Measurements from ENCODE around the gene GTSE1. TPM values are rescaled to one million over a fixed set of nuclear protein-coding genes. Genes with fewer than 3 reads are reported as not detected.
"Not testable (repeated sequence)": the region's sequence is repeated elsewhere in the genome, so short reads cannot be mapped to it uniquely, and the experiment has no call there.

GTSE1 gene
- total and polyA plus RNA-seq, 2 of the 13 experiments (the other 11 are each of a cell fraction or from before 2014, with no cell fraction given) = 10.7 to 13.5 TPM

GRCh38 chr22:46264520-46264919 lies 32.1 kb upstream of the GTSE1 start:
- TF ChIP-seq SOX5 (CRISPR knock-in tag; IDR thresholded peaks at IDR 0.05; ENCODE audit: borderline replicate concordance) (peak; percentile 30; the same call in 1 of the 2 replicates), ARID5B (CRISPR knock-in tag; IDR thresholded peaks at IDR 0.05) (0 out of 2 replicates have a peak, but pooled peaks have one; percentile 17), ZBTB33 (CRISPR knock-in tag; IDR thresholded peaks at IDR 0.05) (peak; percentile 24; the same call in 1 of the 2 replicates), SAP130 (CRISPR knock-in tag; IDR thresholded peaks at IDR 0.05; ENCODE audit: low read depth) (peak; percentile 11; the same call in 1 of the 2 replicates), HNF4A (CRISPR knock-in tag; IDR thresholded peaks at IDR 0.05) (peak; percentile 73), ZMYM4 (CRISPR knock-in tag; IDR thresholded peaks at IDR 0.05) (peak; percentile 27; the same call in 1 of the 2 replicates)
- H3K4me3 ChIP-seq (replicated peaks in 1 of 3; ENCODE audit: insufficient read depth in 1 of 3, low read depth in 2 of 3, low read length in 3 of 3); CTCF ChIA-PET (ENCODE audit: low intra/inter-chr PET ratio, low total read pairs); in situ Hi-C loops (cut with HindIII; ENCODE audit: extremely low pct_ligation_motif_present, low pct_unique_long_range_greater_than_20kb); H3K9ac ChIP-seq (ENCODE audit: insufficient read depth, low read depth, low read length); H2AFZ ChIP-seq (ENCODE audit: low read length); H3K27me3 ChIP-seq (ENCODE audit: control insufficient read depth in 1 of 2, insufficient read depth in 2 of 2, low read length in 2 of 2); H4K20me1 ChIP-seq (ENCODE audit: insufficient read depth, low read length); H3K27ac ChIP-seq (ENCODE audit: extremely low read length, insufficient read depth, low read length); FAIRE-seq; ATAC-seq; intact Hi-C loops (cut with micrococcal nuclease; ENCODE audit: unreplicated experiment); H3K36me3 ChIP-seq (replicated peaks in 1 of 2; ENCODE audit: control insufficient read depth in 1 of 2, insufficient read depth in 2 of 2, low read length in 2 of 2); BruUV-seq (replicated peaks); H3K9me3 ChIP-seq (ENCODE audit: low read length): not testable (repeated sequence)
- peak; percentile 62 for DNase-seq (ENCODE audit: low spot score)
- Histone ChIP-seq H3K4me2 (ENCODE audit: low read depth, low read length) (peak overlapping the region; percentile 7; the same call in 1 of the 2 replicates), H3K79me2 (ENCODE audit: insufficient read depth, low read length) (peaks cover 14% of the 10 kb centered on the region), H3K4me1 (ENCODE audit: insufficient read depth, low read length) (peaks cover 32% of the 10 kb centered on the region)
- POLR2A ChIA-PET = interaction anchor here (0.9 kb wide), 1 partner anchor 14 kb away, joined by 3 read pairs; no protein-coding TSS in a partner anchor
- 65% methylated on average over 6 of the region's 6 CpGs for WGBS (ENCODE audit: low lambda C conversion rate)

- H3K4me3 ChIP-seq (replicated peaks in 1 of 3; ENCODE audit: insufficient read depth in 1 of 3, low read depth in 2 of 3, low read length in 3 of 3); FAIRE-seq; ATAC-seq; H3K9me3 ChIP-seq (ENCODE audit: low read length); H3K4me2 ChIP-seq (ENCODE audit: low read depth, low read length); H3K27ac ChIP-seq (ENCODE audit: extremely low read length, insufficient read depth, low read length); H3K9ac ChIP-seq (ENCODE audit: insufficient read depth, low read depth, low read length); DNase-seq (ENCODE audit: low spot score); in situ Hi-C loops (cut with HindIII; ENCODE audit: extremely low pct_ligation_motif_present, low pct_unique_long_range_greater_than_20kb); CTCF ChIA-PET (ENCODE audit: low intra/inter-chr PET ratio, low total read pairs); H2AFZ ChIP-seq (ENCODE audit: low read length); BruUV-seq (replicated peaks); H3K27me3 ChIP-seq (ENCODE audit: control insufficient read depth in 1 of 2, insufficient read depth in 2 of 2, low read length in 2 of 2): not testable (repeated sequence)
- Histone ChIP-seq H3K36me3 (replicated peaks in 1 of 2; ENCODE audit: control insufficient read depth in 1 of 2, insufficient read depth in 2 of 2, low read length in 2 of 2) (peaks cover 2 to 13% of the 10 kb centered on the region in 2 experiments; a peak in 1 of 5 replicates), H4K20me1 (ENCODE audit: insufficient read depth, low read length) (peaks cover 11% of the 10 kb centered on the region), H3K79me2 (ENCODE audit: insufficient read depth, low read length) (peaks cover 22% of the 10 kb centered on the region), H3K4me1 (ENCODE audit: insufficient read depth, low read length) (peaks cover 43% of the 10 kb centered on the region)
- POLR2A ChIA-PET = interaction anchor here (0.9 kb wide), 1 partner anchor 15 kb away, joined by 3 read pairs; no protein-coding TSS in a partner anchor
- intact Hi-C loops (cut with micrococcal nuclease; ENCODE audit: unreplicated experiment) = loop anchor here (2.0 kb wide), 1 partner anchor 15 kb away; the partner anchor contains the start of gene CDPF1
- 67% methylated on average over 4 of the region's 4 CpGs for WGBS (ENCODE audit: low lambda C conversion rate)
Observed at GRCh38 chr22:46265627-46266026, 31.0 kb upstream of the GTSE1 start.

Data from HepG2 (cell line).